Nephron (organoid): Measurements from ENCODE around the gene USP35.
A peak's percentile ranks its signal among the peaks of the same experiment; 100 is the strongest.

Experiments
- H3K27ac Mint-ChIP-seq, 3 experiments: 2 replicates each; pipeline ENCODE4 v1.8.0; 2020; ENCODE audit warnings: mixed read lengths in 3 of 3, mild to moderate bottlenecking in 2 of 3, moderate library complexity in 1 of 3
- H3K27me3 Mint-ChIP-seq: 2 replicates; pipeline ENCODE4 v1.8.0; 2021; ENCODE audit warnings: low read depth, mild to moderate bottlenecking, moderate library complexity, mixed read lengths
- H3K36me3 Mint-ChIP-seq: 2 replicates; pipeline ENCODE4 v1.8.0; 2020; ENCODE audit warnings: low read depth, mixed read lengths
- H3K4me1 Mint-ChIP-seq: 2 replicates; pipeline ENCODE4 v1.8.0; 2020; ENCODE audit warnings: mixed read lengths
- H3K4me3 Mint-ChIP-seq, 3 experiments: 2 replicates each; pipeline ENCODE4 v1.8.0; 2020; ENCODE audit warnings: mild to moderate bottlenecking in 3 of 3, mixed read lengths in 3 of 3, moderate library complexity in 2 of 3
- H3K9me3 Mint-ChIP-seq: 2 replicates; pipeline ENCODE4 v1.8.0; 2020; ENCODE audit warnings: mixed read lengths
- CTCF ChIP-seq, 3 experiments: fragments of 200-600 bp; sonication (generic); IDR thresholded peaks; one replicate each; pipeline ENCODE4 v1.5.0; 2021; ENCODE audit warnings: antibody characterized with exemption in 3 of 3; ENCODE audit not compliant: unreplicated experiment in 3 of 3

The USP35 gene

GRCh38 chr11:78223320-78223954 lies 34.7 kb downstream of the USP35 start:
- Mint-ChIP-seq H3K4me3 (no peak overlapping the region), H3K4me1 (peaks cover 7% of the 10 kb centered on the region), H3K27ac (no peak overlapping the region), H3K27me3 (no peaks in the 10 kb centered on the region), H3K9me3 (no peaks in the 10 kb centered on the region), H3K36me3 (peaks cover 38% of the 10 kb centered on the region)
- no peak for TF ChIP-seq CTCF (IDR thresholded peaks at IDR 0.05; ENCODE audit: unreplicated experiment in 3 of 3)

- H3K4me3 Mint-ChIP-seq: no peak overlapping the region
- H3K9me3 Mint-ChIP-seq: no peaks in the 10 kb centered on the region
- TF ChIP-seq CTCF (IDR thresholded peaks at IDR 0.05; ENCODE audit: unreplicated experiment in 3 of 3): no peak
- H3K4me1 Mint-ChIP-seq: peaks cover 13% of the 10 kb centered on the region
- no peaks in the 10 kb centered on the region for H3K27me3 Mint-ChIP-seq
- peaks cover 34% of the 10 kb centered on the region for H3K36me3 Mint-ChIP-seq
- no peak overlapping the region for H3K27ac Mint-ChIP-seq
These were observed 35.8 kb downstream of the USP35 start for GRCh38 chr11:78224506-78224905.

- no peak overlapping the region for H3K4me3 Mint-ChIP-seq
- H3K27me3 Mint-ChIP-seq: no peaks in the 10 kb centered on the region
- no peak for TF ChIP-seq CTCF (IDR thresholded peaks at IDR 0.05; ENCODE audit: unreplicated experiment in 3 of 3)
- H3K36me3 Mint-ChIP-seq: peaks cover 34% of the 10 kb centered on the region
- H3K27ac Mint-ChIP-seq: no peak overlapping the region
- no peaks in the 10 kb centered on the region for H3K9me3 Mint-ChIP-seq
- peaks cover 13% of the 10 kb centered on the region for H3K4me1 Mint-ChIP-seq
These were observed 36.2 kb downstream of the USP35 start for GRCh38 chr11:78224906-78225420.

GRCh38 chr11:78226684-78227680 lies 38.3 kb downstream of the USP35 start:
- H3K27ac Mint-ChIP-seq: no peak overlapping the region
- peaks cover 24% of the 10 kb centered on the region for H3K4me1 Mint-ChIP-seq
- H3K36me3 Mint-ChIP-seq: peaks cover 20% of the 10 kb centered on the region
- H3K27me3 Mint-ChIP-seq: no peaks in the 10 kb centered on the region
- H3K4me3 Mint-ChIP-seq: no peak overlapping the region
- no peak for TF ChIP-seq CTCF (IDR thresholded peaks at IDR 0.05; ENCODE audit: unreplicated experiment in 3 of 3)
- H3K9me3 Mint-ChIP-seq: no peaks in the 10 kb centered on the region

GRCh38 chr11:78227921-78228320 lies 39.2 kb downstream of the USP35 start:
- H3K27me3 Mint-ChIP-seq: no peaks in the 10 kb centered on the region
- H3K4me1 Mint-ChIP-seq: peaks cover 32% of the 10 kb centered on the region
- no peak for TF ChIP-seq CTCF (IDR thresholded peaks at IDR 0.05; ENCODE audit: unreplicated experiment in 3 of 3)

More at GRCh38 chr11:78227921-78228320, 39.2 kb downstream of the USP35 start:
- peaks cover 18% of the 10 kb centered on the region for H3K36me3 Mint-ChIP-seq
- peak overlapping the region in 1 of 3 experiments; percentile 63 for H3K27ac Mint-ChIP-seq
- H3K9me3 Mint-ChIP-seq: no peaks in the 10 kb centered on the region
- no peak overlapping the region for H3K4me3 Mint-ChIP-seq
